GM12891 (cell line): ENCODE data around the gene FBP2.
A peak's percentile ranks its signal among the peaks of the same experiment; 100 is the strongest.
"Not testable (repeated sequence)": the region's sequence is repeated elsewhere in the genome, so short reads cannot be mapped to it uniquely, and the experiment has no call there.

ENCODE experiments used
- DNase-seq: peaks from one replicate; pipeline ENCODE4 v3.0.0; 2011; ENCODE audit warnings: low spot score; ENCODE audit not compliant: insufficient read length
- FAIRE-seq: peaks from 2 replicates; lab custom pipeline; 2011; peaks lifted over from hg19 to GRCh38; lab: Jason Lieb, UNC
- PAX5 ChIP-seq: IDR thresholded peaks from 2 replicates; pipeline ENCODE4 v1.6.1; 2011; ENCODE audit warnings: low read length, moderate library complexity, mild to moderate bottlenecking; ENCODE audit not compliant: insufficient read depth, severe bottlenecking
- POLR2A ChIP-seq: IDR thresholded peaks from 2 replicates; pipeline ENCODE4 v1.6.1; 2011; ENCODE audit warnings: low read depth, low read length, control low read depth
- POLR2AphosphoS5 ChIP-seq: IDR thresholded peaks from 2 replicates; pipeline ENCODE4 v1.6.1; 2011; ENCODE audit warnings: low read depth, low read length, control low read depth
- POU2F2 ChIP-seq: IDR thresholded peaks from 2 replicates; pipeline ENCODE4 v1.6.1; 2011; ENCODE audit warnings: low read depth, mild to moderate bottlenecking, control low read depth, low read length, moderate library complexity
- SPI1 ChIP-seq: IDR thresholded peaks from 2 replicates; pipeline ENCODE4 v1.6.1; 2011; ENCODE audit warnings: low read depth, low read length, control low read depth
- TAF1 ChIP-seq: IDR thresholded peaks from 2 replicates; pipeline ENCODE4 v1.6.1; 2011; ENCODE audit warnings: low read depth, low read length, control low read depth

The FBP2 gene

DNA sequence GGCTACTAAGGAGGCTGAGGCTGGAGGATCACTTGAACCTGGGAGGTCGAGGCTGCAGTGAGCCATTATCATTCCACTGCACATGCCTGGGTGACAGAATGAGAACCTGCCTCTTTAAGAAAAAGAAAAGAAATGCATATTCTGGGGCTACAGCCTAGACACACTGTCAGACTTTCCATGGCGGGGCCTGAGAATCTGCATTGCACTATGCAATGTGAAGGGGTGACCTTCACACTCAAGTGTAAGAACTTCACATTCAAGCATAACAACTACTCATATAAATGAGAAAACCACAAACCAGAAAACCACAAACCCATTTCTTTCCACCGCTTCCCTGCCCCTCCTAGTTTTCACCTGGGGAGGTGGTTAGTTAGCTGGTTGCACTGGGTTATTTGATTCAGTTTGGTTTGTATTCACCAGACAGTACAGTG is 18.0 kb upstream of the FBP2 start:
- FAIRE-seq (no peak), DNase-seq (no peak)
- TF ChIP-seq TAF1 (no peak), SPI1 (no peak)

GRCh38 chr9:94610181-94610606 is 16.6 kb upstream of the FBP2 start:
- DNase-seq (no peak), FAIRE-seq (no peak)
- TF ChIP-seq POLR2A (no peak), POU2F2 (no peak), PAX5 (no peak), TAF1 (no peak), SPI1 (no peak), POLR2AphosphoS5 (no peak)

- DNase-seq: no peak
- peak; percentile 73 for FAIRE-seq
- TF ChIP-seq SPI1: 0 out of 2 replicates have a peak, but pooled peaks have one; percentile 12
- TF ChIP-seq POLR2A: no peak
Measured at GRCh38 chr9:94607423-94607691, 13.7 kb upstream of the FBP2 start.

DNA sequence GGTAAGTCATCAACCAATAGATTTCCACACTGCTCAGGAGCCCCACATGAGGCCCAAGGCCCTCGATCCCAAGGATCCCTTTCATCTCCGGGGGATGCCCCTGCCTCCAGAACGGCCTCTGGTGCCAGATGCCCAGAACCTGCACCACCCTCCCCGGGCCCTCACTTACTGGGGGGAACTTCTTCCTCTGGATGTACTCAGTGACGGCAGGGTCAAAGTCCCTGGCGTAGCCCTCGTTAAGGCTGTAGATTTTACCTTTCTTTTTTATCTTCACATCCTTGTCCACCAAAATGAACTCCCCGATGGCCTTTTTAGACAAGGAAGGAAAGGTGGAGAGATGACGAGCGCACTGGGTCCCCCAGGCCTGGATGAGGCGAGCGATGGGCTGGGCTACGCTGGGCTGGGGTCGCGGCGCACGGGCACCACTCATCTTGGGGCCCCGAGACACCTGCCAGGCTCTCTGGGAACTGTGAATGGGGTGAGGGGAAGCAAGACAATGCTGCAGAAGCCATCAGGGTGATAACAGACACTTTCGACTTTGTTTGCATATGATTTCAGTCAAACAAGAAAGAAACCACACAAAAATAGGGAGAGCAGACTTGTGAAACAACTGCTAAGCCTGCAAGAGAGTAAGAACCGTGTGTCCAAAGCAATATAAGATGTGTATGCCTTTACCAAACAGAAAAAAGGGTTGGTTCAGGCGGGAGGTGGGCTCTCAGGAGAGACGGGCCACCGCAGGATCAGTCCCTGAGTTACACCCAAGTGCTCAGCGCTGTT is 13.2 kb upstream of the FBP2 start:
- TF ChIP-seq POU2F2: no peak
- TF ChIP-seq POLR2AphosphoS5: no peak
- FAIRE-seq (no peak), DNase-seq (peak; percentile 30)

- no peak for TF ChIP-seq POLR2A
- no peak for TF ChIP-seq SPI1
- TF ChIP-seq PAX5: no peak
- TF ChIP-seq TAF1: no peak
- no peak for TF ChIP-seq POLR2AphosphoS5
- TF ChIP-seq POU2F2: no peak
- peak; percentile 69 for DNase-seq
- FAIRE-seq: peak; percentile 90
Measured at GRCh38 chr9:94603259-94604160, 9.9 kb upstream of the FBP2 start.

DNA sequence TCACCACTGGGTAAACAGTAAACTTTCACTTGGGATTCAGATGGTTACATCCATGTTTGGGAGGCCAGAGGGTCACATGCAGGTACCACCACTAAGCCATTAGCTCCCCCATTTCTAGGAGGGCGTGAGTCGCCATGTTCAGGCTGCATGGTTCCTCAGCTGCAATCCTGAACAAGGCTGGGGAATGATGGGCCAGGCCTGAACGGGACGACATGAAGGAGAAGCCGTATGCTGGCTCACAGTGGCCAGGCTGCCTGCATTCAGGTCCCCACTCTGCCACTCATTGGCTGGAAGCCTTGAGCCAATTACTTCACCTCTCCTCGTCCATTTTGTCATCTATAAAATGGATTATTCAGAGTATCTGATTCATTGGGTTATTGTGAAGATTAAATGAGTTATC is 9.0 kb upstream of the FBP2 start:
- DNase-seq: no peak
- FAIRE-seq: no peak
- TF ChIP-seq TAF1 (no peak), POU2F2 (no peak), POLR2A (no peak), SPI1 (no peak)

DNA sequence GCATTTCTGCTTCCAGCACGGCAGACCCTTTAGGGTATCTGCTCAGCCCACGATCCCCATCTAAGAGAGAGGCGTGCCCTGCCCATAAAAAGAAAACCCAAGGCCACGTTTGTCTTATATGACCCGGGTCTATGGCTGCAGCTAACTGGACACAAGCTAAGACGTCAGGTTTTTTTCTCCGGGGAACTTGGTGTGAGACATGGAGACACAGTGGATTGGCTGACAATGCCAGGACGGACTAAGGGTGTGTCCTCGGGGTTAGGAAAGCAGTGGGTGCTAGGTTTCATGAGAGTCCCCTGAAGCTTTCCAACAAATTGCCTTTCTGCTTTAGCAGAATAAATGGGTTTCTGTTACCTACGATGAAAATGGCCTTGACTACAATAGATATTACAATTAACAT is 7.1 kb upstream of the FBP2 start:
- DNase-seq: no peak
- no peak for FAIRE-seq
- TF ChIP-seq SPI1 (no peak), POLR2AphosphoS5 (no peak), POLR2A (no peak), TAF1 (no peak), PAX5 (no peak), POU2F2 (no peak)

DNA sequence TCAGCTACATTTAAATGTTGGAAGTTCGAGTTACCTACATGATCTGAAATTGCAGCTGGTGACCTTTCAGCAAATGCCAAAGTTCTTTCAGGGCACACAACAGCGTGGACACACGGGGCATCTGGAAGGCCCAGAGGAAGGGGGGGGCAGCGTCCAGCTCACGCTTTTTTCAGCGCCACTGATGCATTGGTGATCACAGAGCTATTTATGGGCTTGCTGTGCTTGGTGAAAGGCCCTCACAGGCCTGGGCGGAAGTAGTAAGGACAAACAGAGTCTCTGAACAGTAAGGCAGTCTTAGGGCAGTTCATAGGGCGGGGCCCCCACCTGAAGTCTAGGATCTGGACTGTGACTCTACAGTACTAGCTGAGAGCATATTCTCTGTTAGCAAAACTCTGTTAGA is 6.6 kb upstream of the FBP2 start:
- no peak for TF ChIP-seq POU2F2
- no peak for TF ChIP-seq TAF1
- no peak for TF ChIP-seq POLR2AphosphoS5
- no peak for TF ChIP-seq PAX5
- no peak for TF ChIP-seq SPI1
- no peak for TF ChIP-seq POLR2A
- DNase-seq (no peak), FAIRE-seq (no peak)

DNA sequence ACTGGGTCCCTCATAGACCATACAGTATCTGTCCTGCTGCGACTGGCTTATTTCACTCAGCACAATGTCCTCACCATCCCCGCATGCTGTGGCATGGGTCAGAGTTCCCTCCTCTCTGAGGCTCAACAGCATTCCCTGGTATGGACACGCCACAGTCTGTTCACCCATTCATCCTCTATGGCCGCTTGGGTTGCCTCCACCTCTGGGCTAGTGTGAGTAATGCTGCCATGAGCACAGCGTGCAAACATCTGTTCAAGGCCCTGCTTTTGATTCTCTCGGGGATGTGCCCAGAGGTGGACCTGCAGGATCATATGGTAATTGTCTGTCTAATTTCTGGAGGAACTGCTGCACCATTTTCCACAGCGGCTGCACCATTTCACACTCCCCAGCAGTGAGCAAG is 5.5 kb upstream of the FBP2 start:
- FAIRE-seq: no peak
- no peak for DNase-seq
- TF ChIP-seq TAF1 (no peak), PAX5 (no peak), POLR2A (no peak), POLR2AphosphoS5 (no peak), POU2F2 (no peak), SPI1 (no peak)

DNA sequence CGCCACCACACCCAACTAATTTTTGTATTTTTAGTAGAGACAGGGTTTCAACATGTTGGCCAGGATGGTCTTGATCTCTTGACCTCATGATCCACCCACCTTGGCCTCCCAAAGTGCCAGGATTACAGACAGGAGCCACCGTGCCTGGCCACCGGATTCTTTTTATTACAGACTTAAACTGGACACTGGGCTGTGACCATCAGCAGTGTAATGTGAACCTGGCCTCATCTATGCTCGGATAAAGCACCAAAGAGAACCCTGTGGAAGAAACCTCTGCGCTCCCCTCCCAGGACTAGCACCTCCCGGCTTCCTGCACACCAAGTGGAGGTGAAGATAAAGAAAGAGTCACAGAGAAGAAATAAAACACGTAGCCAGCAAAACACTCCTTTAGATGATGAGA is 941 bp downstream of the FBP2 start:
- not testable (repeated sequence) for FAIRE-seq, DNase-seq

DNA sequence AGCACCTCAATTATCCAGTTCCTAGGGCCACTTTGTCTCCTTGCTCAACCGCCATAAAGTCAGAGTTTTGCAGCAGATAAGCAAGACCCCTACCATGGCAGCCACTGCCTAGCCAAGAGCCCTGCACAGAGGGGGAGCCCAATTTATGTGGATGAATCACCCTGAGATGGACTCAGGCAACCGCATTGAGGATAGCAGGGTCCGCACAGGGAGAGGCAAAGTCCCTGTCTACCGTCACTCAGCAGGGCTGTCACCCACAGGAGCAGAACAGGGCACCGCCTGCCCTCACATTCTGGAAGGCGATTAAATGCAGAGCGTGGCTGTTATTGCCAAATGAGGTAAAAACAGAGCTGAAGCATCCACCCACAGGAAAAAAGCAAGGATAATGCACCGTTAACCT is 1.7 kb downstream of the FBP2 start:
- no peak for FAIRE-seq
- DNase-seq: no peak
- TF ChIP-seq SPI1 (no peak), POU2F2 (no peak), TAF1 (no peak), PAX5 (no peak), POLR2AphosphoS5 (no peak), POLR2A (no peak)

- not testable (repeated sequence) for FAIRE-seq
Measured at GRCh38 chr9:94591046-94591545, 2.5 kb downstream of the FBP2 start.

More at GRCh38 chr9:94591046-94591545, 2.5 kb downstream of the FBP2 start:
- DNase-seq: not testable (repeated sequence)
